GM12872 (cell line): ENCODE measurements around the gene PLRG1.

ENCODE experiments used
- TF ChIP-seq, protein P1 (sequence below): IDR thresholded peaks from 3 replicates; pipeline ENCODE4 v1.5.1; 2011; ENCODE audit warnings: low read depth, mild to moderate bottlenecking, low read length, moderate library complexity; ENCODE audit not compliant: insufficient read depth

The PLRG1 gene

GRCh38 chr4:154549894-154550790 is at the start of gene PLRG1:
Gene PLRG1 (minus strand): TSS chr4:154550400. CDS start chr4:154550308, 92 bp downstream.
- TF ChIP-seq, protein P1, sequence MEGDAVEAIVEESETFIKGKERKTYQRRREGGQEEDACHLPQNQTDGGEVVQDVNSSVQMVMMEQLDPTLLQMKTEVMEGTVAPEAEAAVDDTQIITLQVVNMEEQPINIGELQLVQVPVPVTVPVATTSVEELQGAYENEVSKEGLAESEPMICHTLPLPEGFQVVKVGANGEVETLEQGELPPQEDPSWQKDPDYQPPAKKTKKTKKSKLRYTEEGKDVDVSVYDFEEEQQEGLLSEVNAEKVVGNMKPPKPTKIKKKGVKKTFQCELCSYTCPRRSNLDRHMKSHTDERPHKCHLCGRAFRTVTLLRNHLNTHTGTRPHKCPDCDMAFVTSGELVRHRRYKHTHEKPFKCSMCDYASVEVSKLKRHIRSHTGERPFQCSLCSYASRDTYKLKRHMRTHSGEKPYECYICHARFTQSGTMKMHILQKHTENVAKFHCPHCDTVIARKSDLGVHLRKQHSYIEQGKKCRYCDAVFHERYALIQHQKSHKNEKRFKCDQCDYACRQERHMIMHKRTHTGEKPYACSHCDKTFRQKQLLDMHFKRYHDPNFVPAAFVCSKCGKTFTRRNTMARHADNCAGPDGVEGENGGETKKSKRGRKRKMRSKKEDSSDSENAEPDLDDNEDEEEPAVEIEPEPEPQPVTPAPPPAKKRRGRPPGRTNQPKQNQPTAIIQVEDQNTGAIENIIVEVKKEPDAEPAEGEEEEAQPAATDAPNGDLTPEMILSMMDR = no peak

- TF ChIP-seq, protein P1 = no peak
Measured at GRCh38 chr4:154597798-154598774, 47.9 kb upstream of the PLRG1 start.

DNA sequence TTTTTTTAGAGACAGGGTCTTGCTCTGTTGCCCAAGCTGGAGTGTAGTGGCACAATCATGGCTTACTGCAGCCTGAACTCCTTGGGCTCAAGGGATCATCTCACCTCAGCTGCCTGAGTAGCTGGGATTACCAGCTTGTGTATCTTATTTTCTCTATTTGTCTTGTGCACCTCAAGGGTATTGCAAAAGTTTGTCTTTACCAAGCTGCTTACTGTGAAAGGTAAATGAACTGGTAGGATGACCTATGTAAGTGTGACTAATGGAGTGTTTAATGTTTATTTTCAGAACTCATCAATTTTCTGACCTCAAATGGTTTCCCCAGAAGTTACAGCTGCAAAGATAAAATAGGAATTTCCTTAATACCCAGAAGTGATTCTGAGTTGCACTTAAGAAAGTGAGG is 45.6 kb upstream of the PLRG1 start:
- TF ChIP-seq, protein P1 = no peak

DNA sequence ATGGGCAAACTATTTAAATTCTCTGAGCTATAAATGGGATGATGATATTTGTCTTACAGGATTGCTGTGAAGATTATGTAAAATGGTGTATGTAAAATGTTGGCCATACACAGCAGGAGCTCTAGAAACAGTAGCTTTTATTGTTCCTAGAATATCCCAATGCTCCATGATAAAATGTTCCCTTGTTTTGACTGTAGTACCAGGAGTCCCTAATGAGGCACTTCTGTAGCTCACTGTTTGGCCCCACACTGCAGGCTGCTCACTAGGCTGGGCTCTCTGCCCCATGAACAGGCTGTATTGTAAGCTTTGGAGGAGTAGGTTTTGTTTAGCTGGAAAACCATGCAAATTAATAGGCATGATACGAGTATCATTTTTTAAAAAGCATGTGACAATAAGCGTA is 43.7 kb upstream of the PLRG1 start:
- TF ChIP-seq, protein P1 = no peak

DNA sequence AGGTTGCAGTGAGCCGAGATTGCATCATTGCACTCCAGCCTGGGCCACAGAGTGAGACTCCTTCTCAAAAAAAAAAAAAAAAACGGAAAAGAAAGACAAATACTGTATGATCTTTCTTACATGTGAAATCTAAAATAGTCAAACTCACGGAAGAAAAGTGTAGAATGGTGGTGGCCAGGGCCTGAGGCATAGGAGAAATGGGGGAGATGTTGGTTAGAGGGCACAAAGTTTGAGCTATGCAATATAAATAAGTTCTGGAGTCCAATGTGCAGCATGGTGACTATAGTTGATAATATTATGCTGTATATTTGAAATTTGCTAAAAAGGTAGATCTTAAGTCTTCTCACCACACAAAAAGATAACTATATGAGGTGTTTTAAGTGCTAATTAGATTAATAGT is 41.7 kb upstream of the PLRG1 start:
- TF ChIP-seq, protein P1 = no peak

DNA sequence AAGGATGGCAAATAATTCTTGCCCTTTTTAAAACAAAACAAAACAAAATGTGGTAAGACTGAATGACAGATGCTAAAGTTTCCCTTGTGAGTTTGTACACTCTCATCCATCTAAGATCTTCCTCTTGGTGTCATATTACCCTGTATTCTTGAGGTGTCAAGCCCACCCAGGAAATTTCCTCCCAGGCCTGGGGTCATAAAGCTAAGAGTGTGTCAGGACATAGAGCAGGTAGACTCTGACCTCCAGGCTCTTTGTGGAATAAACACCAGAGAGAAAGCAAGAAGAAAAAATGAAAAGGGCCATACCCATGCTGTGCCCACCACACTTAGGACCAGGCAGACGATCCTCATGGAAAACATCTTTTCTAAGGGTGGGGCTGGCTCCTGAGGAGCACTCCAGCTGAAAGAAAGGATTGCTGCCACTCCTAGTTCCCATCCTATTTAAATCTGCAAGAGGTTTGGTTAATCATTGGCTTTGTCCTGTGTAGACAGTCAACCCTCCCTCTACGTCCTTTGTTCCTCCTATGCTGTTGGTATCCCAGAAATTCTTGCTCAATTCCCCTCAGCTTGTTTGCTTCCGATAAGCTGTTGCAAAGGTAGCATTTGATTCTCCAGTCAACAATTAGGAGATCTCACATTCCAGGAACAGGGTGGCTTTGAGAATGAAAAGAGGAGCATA is 40.3 kb upstream of the PLRG1 start, which contains the start of gene FGA:
Gene FGA, minus strand, starts transcription at position 414 of the 678 bp plus-strand sequence. Its CDS starts 55 bp downstream, at position 359.
- TF ChIP-seq, protein P1 = no peak
